ENCODE data around the gene REM2.
A peak's percentile ranks its signal among the peaks of the same experiment; 100 is the strongest.

The REM2 gene

GRCh38 chr14:22837750-22838538, 45.1 kb upstream of the REM2 start:
- H3K4me3 ChIP-seq = peak overlapping the region; percentile 84 to 85
- peaks cover 0 to 54% (median 31%) of the 10 kb centered on the region in 4 donors for H3K4me1 ChIP-seq
- TF ChIP-seq, protein P1, sequence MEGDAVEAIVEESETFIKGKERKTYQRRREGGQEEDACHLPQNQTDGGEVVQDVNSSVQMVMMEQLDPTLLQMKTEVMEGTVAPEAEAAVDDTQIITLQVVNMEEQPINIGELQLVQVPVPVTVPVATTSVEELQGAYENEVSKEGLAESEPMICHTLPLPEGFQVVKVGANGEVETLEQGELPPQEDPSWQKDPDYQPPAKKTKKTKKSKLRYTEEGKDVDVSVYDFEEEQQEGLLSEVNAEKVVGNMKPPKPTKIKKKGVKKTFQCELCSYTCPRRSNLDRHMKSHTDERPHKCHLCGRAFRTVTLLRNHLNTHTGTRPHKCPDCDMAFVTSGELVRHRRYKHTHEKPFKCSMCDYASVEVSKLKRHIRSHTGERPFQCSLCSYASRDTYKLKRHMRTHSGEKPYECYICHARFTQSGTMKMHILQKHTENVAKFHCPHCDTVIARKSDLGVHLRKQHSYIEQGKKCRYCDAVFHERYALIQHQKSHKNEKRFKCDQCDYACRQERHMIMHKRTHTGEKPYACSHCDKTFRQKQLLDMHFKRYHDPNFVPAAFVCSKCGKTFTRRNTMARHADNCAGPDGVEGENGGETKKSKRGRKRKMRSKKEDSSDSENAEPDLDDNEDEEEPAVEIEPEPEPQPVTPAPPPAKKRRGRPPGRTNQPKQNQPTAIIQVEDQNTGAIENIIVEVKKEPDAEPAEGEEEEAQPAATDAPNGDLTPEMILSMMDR (IDR thresholded peaks at IDR 0.05) = no peak
- H3K27ac ChIP-seq = peak overlapping the region; percentile 97 to 98
- intact Hi-C loops (cut with DNase I; ENCODE audit: low total_unique reads) = loop anchor here (2.0 to 10.0 kb wide), 2 partner anchors 15 to 73 kb away; partner anchors contain the start of gene OXA1L
- H3K36me3 ChIP-seq = peaks cover 32 to 40% (median 34%) of the 10 kb centered on the region in 3 donors
- no peaks in the 10 kb centered on the region for H3K9me3 ChIP-seq
- peak; percentile 86 to 94 for DNase-seq
- H3K27me3 ChIP-seq = no peaks in the 10 kb centered on the region

DNA sequence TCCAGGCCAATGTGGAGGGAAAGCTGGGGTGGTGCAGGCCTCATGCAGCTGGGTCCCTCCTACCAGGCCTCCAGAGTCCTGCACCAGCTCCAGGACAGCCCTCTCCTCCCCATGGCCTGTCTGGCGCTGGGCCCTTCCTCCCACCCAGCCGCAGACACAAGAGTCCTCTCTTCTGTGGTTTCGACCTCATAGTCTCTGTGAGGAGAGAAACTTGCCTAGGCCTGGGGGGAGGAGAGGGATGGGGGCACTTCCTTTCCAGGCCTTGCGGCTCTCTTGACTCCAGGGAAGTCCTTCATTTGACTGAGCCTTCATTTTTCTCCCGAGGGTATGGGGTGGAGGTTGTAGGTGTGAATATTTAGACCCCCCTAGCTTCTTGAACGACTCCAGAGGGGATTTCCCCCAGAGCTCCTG, 44.4 kb upstream of the REM2 start:
- intact Hi-C loops (cut with DNase I; ENCODE audit: low total_unique reads) = loop anchor here (10.0 kb wide), 1 partner anchor 74 kb away; the partner anchor contains the start of gene OXA1L

GRCh38 chr14:22839159-22839779, 43.8 kb upstream of the REM2 start:
- Histone ChIP-seq H3K27ac (peak overlapping the region; percentile 97 to 98), H3K4me1 (peaks cover 0 to 57% (median 33%) of the 10 kb centered on the region in 4 donors), H3K9me3 (no peaks in the 10 kb centered on the region), H3K27me3 (no peaks in the 10 kb centered on the region), H3K4me3 (peak overlapping the region; percentile 84 to 85), H3K36me3 (peaks cover 37 to 42% (median 38%) of the 10 kb centered on the region in 3 donors)
- intact Hi-C loops (cut with DNase I; ENCODE audit: low total_unique reads) = loop anchor here (10.0 kb wide), 1 partner anchor 74 kb away; the partner anchor contains the start of gene OXA1L
- DNase-seq = peak; percentile 85 to 90
- TF ChIP-seq, protein P1 (IDR thresholded peaks at IDR 0.05) = no peak

More for the DNA sequence above, 44.4 kb upstream of the REM2 start:
- H3K4me3 ChIP-seq = peak overlapping the region; percentile 84 to 85
- peaks cover 0 to 57% (median 33%) of the 10 kb centered on the region in 4 donors for H3K4me1 ChIP-seq
- H3K9me3 ChIP-seq = no peaks in the 10 kb centered on the region
- H3K27me3 ChIP-seq = no peaks in the 10 kb centered on the region
- peak overlapping the region; percentile 97 to 98 for H3K27ac ChIP-seq
- TF ChIP-seq, protein P1 (IDR thresholded peaks at IDR 0.05) = no peak
- DNase-seq = no peak
- peaks cover 37 to 42% (median 38%) of the 10 kb centered on the region in 3 donors for H3K36me3 ChIP-seq

GRCh38 chr14:22841311-22841710, 41.7 kb upstream of the REM2 start:
- no peaks in the 10 kb centered on the region for H3K27me3 ChIP-seq
- peaks cover 0 to 65% (median 38%) of the 10 kb centered on the region in 4 donors for H3K4me1 ChIP-seq
- peak overlapping the region; percentile 17 to 97 for H3K27ac ChIP-seq
- H3K4me3 ChIP-seq = no peak overlapping the region
- intact Hi-C loops (cut with DNase I; ENCODE audit: low total_unique reads) = loop anchor here (5.0 kb wide), 1 partner anchor 141 kb away; the partner anchor contains the start of gene AJUBA
- H3K36me3 ChIP-seq = peaks cover 53 to 55% (median 55%) of the 10 kb centered on the region in 3 donors
- no peaks in the 10 kb centered on the region for H3K9me3 ChIP-seq
- peak in 1 of 2 donors; percentile 60 for DNase-seq
- TF ChIP-seq, protein P1 (IDR thresholded peaks at IDR 0.05) = no peak

GRCh38 chr14:22841769-22842168, 41.3 kb upstream of the REM2 start:
- peak overlapping the region; percentile 92 to 97 for H3K27ac ChIP-seq
- peak in 1 of 2 donors; percentile 44 for DNase-seq
- H3K4me1 ChIP-seq = peaks cover 3 to 69% (median 43%) of the 10 kb centered on the region in 4 donors
- no peaks in the 10 kb centered on the region for H3K9me3 ChIP-seq
- TF ChIP-seq, protein P1 (IDR thresholded peaks at IDR 0.05) = no peak
- peaks cover 56 to 60% (median 57%) of the 10 kb centered on the region in 3 donors for H3K36me3 ChIP-seq
- no peak overlapping the region for H3K4me3 ChIP-seq
- intact Hi-C loops (cut with DNase I; ENCODE audit: low total_unique reads) = loop anchor here (5.0 kb wide), 1 partner anchor 141 kb away; the partner anchor contains the start of gene AJUBA
- H3K27me3 ChIP-seq = no peaks in the 10 kb centered on the region
